Stimulated activated CD4-positive, alpha-beta T cell treated with anti-CD3 and anti-CD28 coated beads, Interleukin-12 subunit alpha, Interleukin-12 subunit beta, amount 100 ng/mL, for 4 hours (primary cell): ENCODE measurements around the gene HACD3.
"Not testable (repeated sequence)": the region's sequence is repeated elsewhere in the genome, so short reads cannot be mapped to it uniquely, and the experiment has no call there.

Experiments
- DNase-seq: peaks from one replicate; pipeline ENCODE4 v3.0.0-alpha.2; 2020

The HACD3 gene

DNA sequence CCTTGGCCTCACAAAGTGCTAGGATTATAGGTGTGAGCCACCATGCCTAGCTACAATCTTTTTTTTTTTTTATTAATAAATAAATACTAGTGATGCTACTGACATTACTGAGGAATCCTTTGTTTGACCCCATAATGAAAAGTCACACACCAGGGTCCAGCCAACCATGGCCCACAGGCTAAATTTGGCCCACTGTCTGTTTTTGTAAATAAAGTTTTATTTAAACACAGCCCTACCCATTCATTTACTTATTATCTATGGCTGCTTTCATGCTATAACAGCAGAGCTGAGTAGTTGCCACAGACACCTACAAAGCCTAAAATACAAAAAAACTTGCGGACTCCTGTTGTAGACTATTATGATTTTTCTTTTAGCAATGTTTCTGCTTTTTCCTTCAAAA lies 73.3 kb downstream of the HACD3 start:
- no peak for DNase-seq

DNA sequence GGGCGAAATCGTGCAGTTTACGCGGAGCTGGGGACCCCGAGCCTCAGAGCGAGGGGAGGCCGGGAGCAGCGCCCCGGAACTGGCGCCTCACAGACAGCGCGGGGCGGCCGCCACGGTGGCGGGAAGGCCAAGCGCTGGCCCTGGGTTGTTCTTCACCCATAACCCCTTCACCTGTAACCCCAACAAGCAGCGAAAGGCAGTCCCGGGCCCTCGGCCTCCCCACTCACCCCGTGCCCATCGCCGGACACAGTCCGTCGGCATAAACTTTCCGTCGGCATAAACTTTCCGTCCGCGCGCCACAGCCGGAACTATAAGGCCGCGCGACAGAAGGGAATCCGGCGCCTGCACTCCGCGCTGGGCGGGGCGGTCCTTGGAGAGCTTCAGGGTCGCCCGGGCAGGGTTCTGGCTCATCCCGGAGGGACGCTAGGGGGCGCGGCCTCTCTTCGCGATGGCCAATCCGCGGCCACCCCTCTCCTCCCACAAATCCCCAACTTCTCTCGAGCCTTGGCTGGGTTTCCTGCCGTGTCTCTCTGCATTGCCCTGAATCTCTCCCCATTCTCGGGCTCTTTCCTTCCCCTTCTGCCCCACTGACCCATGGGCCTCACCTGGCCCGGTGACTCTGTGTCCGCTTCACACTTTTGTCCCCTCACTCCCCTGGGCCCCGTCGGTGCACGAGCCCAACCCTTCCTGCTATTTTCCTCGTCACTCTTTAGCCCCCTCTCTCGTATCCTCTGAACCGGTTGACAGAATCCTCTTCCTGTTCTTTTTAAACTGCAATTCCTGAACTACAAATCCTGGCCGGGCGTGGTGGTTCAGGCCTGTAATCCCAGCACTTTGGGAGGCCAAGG lies 80.8 kb downstream of the HACD3 start, which contains the start of gene INTS14:
Gene INTS14 (minus strand): TSS at position 261 of the 848 bp plus-strand sequence. CDS start 3,751 bp downstream, outside the sequence.
- peak; percentile 97 for DNase-seq

DNA sequence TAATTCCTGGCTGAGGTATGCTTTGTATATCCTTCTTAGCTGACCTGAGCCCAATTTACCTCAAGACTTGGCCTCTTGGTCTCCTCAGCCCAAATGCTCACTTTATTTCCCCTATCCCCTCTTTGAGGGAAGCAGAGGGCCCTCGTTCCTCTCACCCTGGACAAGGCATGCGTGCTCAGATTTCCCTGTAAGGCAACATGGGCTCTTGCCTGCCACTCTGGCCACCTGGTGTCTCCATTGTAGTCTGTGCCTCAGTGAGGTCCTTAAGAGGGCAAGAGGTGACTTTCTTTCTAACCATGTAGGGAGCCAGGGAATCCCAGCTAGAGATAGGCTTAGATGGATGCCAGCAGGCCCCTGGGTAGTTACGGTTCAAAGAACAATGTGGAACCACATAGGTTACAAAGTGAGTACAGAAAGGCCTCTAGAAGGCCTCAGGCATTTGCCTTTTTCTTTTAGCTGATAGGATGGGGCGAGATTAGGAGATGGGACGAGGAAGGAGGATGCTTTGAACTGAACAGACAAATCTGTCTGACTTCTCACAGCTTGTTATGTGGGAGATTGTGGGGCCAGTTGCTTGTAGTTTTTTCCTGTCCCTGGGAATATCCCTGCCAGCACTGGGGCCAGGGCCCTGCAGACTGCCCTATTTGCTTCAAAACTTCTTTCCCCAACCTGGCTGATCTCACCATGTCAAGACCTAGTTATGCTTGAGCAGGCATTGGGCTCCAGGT lies 81.8 kb downstream of the HACD3 start:
- DNase-seq = no peak

DNA sequence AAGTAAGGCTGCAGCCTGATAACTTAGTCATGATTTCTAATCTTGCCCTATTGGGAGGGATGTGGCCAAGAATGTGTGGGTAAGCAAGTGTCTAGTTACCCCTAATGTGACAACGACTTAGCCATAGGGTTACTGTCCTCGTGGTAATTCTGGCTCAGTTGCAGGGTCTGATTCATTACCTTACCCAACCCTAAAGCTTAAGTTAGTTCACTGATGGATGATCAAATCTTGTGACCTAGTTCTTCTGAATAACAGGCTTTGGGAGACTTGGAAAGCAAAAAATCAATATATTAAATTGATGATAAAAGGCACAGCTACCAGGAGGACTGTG lies 82.3 kb downstream of the HACD3 start:
- no peak for DNase-seq

DNA sequence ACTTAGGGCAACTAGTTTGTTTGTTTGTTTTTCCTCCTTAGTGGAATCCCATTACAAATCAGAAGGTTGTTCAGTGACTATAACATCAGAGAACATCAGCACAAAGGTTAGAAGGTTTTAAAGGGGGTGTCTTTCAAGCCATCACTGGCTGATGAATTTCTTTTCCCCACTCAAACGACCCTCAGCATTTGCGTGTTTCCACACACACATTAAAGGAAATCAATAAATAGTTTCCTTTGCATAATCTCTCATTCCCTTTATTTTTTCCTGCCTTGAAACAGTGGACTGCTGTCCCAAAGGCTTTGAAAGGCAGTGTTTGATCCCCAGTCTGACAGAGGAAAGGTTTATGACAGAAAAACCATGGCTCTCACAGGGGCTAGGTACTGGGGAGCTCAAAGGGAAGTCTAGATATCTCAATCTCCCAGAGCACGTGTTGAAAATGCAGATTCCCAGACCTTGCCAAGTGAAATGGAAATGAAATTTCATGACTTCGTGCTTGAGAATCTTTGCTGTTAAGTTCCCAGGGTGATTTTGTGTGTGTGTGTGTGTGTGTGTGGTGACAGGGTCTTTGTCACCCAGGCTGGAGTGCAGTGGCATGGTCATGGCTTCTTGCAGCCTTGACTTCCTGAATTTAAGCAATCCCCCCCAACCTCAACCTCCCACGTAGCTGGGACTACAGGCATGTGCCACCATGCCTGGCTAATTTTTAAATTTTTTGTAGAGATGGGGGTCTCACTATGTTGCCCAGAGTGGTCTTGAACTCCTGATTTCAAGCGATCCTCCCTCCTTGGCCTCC lies 82.9 kb downstream of the HACD3 start:
- no peak for DNase-seq

DNA sequence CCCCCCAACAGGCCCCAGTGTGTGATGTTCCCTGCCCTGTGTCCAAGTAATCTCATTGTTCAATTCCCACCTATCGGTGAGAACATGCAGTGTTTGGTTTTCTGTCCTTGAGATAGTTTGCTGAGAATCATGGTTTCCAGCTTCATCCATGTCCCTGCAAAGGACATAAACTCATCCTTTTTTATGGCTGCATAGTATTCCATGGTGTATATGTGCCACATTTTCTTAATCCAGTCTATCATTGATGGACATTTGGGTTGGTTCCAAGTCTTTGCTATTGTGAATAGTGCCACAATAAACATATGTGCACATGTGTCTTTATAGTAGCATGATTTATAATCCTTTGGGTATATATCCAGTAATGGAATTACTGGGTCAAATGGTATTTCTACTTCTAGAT lies 85.6 kb downstream of the HACD3 start:
- not testable (repeated sequence) for DNase-seq

DNA sequence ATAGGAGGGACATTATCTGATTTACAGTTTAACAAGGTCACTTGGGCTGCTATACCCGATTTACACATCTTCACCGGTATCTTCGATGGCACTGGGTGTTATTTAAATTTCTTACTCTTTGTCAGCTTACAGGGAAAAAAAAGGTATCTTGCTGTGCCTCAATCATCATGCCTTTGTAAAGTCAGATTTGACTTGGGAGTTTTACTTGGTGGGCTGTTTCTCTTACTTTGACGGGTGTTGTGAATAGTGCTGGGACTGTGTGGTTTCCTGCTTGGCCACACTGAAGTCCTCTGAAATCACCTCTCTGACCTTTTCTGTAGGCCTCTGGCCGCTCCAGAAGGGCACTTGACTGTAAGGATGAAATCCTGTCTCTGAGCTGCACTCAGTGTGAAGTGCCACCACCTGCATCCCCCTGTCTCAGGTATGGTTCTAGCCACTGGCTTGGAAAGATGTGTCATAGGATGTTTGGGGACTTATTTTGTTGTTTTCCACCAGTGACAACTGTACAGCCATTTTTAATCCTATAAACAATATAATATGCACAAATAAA lies 88.4 kb downstream of the HACD3 start:
- no peak for DNase-seq

DNA sequence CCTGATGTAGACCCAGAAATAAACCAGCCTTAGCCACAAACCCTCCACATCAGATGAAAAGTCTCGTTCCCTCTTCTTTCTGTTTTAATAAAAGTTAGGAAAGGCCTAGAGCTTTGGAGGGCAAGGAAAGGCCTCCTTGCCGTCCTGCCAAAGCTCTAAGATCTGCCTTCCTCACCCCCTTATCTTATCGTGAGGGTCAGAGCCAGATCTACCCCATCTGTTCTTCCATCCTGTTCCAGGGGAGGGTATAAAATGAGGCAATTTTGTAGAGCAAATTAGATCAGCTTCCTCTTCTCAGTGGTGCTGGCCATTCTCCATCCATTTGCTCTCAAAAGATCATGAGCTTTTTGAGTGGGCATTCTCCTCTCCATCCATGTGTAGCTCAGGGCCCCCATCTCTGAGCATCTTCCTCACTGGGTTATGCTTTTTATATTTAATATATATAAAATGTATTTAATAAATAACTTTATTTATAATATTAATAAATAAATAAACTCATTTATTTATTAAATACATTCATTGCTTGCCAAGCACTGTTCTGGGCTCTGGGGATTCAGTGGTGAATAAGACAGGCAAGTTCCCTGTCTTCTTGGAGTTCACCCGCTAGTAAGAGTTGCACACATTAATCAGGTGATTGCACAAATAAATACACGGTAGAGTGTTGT lies 89.5 kb downstream of the HACD3 start:
- DNase-seq = no peak

DNA sequence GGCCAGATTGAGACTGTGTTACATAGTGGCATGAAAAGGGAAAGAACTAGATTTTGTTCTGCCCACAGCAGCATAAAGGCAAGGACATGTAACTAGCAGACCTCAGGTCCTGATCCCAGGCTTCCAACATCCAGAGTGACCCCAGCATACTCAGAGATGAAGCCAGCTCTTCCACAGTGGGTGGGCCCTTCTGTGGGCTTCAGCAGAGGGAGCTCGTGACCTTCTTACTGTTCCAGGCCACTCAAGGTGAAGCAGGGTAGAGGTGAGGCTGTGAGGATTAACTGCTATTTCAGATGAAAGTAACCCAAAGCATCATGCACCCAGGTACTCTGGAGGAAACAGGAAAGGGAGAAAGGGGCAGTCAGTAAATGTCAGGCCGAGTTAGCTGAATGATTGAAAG lies 90.6 kb downstream of the HACD3 start:
- DNase-seq = no peak

DNA sequence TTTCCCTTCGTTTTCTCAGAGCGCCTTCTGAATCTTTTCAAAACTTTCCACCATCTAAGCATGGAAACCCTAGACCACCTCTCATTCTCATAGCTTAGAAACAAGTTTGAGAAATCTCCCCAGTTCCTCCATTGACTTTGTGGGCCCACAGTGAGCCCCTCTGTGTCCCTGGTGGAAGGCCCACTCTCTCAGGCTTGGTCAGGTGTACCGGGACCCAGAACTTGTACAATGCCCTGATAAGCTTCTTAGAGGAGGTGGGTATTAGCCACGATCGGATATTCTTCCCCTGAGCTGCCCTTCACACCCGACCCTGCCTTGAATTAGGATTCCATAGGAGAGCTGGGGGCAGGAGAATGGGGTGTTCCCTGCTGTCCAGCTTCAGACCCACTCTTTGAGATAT lies 91.4 kb downstream of the HACD3 start, which contains the start of gene SLC24A1:
Gene SLC24A1 (plus strand): TSS at position 301 of the 400 bp plus-strand sequence. CDS start 2,143 bp downstream, outside the sequence.
- no peak for DNase-seq

DNA sequence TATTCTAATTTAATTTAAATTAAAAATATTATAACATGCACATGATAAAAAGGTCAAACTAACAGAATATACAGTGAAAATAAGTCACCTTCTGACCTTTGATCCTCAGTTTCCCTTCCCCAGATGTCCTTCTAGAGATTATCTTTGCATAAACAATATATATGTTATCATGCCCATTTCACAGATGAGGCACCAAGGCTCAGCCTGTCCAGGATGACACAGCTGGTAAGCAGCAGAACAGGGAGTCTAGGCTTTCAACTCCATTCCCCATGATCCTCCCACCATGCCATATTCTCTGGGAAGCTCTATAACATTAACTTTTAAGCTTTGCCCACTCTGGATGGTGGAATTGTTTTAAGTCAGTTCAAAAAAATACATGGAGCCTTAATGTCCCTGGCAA lies 92.8 kb downstream of the HACD3 start:
- DNase-seq = no peak

DNA sequence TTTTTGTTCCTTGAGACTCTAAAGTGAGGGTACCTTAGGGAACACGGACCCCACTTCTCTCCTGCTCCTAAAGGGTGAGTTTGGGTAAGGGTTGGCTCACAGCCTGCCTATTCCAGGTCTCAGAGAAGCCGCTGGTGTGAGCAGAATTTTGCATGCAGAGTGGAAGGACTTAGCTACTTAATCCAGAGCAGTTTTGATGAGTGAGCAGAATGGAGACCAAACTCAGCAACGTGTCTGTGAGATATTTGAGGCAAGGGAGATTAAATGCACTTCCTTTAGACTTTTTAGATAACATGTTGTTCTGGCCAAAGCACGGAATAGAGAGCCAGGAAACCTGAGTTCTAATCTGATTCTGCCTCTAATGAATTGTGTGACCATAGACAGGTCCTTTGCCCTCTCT lies 96.6 kb downstream of the HACD3 start:
- DNase-seq = no peak
